Measurements from ENCODE around the gene UBE3B.

Gene UBE3B

DNA sequence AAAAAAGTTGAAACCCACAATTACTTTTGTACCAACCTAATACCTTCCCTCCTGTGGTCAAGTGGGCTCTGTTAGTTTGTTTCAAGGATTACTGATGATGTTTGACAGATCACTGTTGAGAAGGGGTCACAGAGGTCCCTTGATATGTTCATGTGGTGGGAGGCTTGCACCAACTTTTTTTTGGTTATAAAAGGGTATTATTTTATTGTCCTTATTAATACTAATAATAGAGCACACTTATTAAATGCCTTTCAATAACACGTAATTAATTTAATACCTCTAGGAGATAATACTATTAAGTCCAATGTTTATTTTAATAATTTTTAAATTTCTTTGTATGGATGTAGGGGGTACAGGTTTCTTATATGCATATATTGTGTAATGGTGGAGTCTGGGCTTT, 4.4 kb downstream of the UBE3B start:
- Histone ChIP-seq H3K4me1 (ENCODE audit: control insufficient read depth, insufficient read depth, low read length) (peaks cover 3% of the 10 kb centered on the region), H3K27me3 (ENCODE audit: control insufficient read depth, insufficient read depth, low read length) (no peaks in the 10 kb centered on the region)

DNA sequence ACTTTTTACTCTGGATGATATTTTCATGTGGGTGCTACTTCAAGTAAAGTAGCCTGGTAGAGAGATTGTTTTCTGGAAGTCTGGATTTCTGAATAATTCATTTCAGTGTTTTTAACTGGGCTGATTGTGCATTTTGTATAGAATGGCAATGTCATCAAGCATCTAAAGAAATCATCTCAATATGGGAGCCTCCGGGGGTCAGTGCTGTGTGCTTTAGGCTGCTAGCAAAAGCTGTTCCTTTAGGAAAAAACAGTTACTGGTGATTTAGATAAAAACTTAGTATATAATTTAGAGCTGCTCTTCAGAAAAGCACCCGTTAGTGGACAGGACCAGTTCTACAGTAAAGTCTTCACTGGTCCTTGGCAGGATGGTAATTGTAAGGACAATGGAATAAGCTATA, 5.1 kb downstream of the UBE3B start:
- H3K27ac ChIP-seq (ENCODE audit: low read depth, low read length): no peak overlapping the region
- no peak overlapping the region for H3K4me3 ChIP-seq (ENCODE audit: low read length)
- peaks cover 34% of the 10 kb centered on the region for H3K36me3 ChIP-seq (ENCODE audit: control insufficient read depth, insufficient read depth, low read length)
- peaks cover 3% of the 10 kb centered on the region for H3K4me1 ChIP-seq (ENCODE audit: control insufficient read depth, insufficient read depth, low read length)
- H3K27me3 ChIP-seq (ENCODE audit: control insufficient read depth, insufficient read depth, low read length): no peaks in the 10 kb centered on the region
- no peak overlapping the region for H3K9ac ChIP-seq (ENCODE audit: low read length)

More for the DNA sequence above, 4.4 kb downstream of the UBE3B start:
- peaks cover 28% of the 10 kb centered on the region for H3K36me3 ChIP-seq (ENCODE audit: control insufficient read depth, insufficient read depth, low read length)
- no peak overlapping the region for H3K4me3 ChIP-seq (ENCODE audit: low read length)
- no peak overlapping the region for H3K27ac ChIP-seq (ENCODE audit: low read depth, low read length)
- no peak overlapping the region for H3K9ac ChIP-seq (ENCODE audit: low read length)

DNA sequence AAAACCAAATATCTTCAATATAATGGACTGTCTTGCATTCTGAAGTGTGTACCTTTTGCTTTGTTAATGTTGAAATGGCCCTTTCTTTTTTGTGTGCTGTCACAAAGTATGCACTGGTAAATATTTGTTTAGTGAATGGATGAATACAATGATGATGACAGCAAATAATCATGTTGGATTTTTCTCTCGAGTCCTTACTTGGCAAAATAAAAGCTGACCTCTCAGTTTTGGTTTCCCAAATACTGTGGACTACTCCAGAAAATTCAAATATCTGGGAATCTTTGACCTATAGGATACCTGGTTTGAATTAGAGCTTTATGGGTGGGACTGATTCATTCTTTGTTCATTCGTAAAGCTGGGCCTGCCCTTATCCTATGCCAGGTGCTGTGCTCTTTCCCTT, 5.5 kb downstream of the UBE3B start:
- Histone ChIP-seq H3K27me3 (ENCODE audit: control insufficient read depth, insufficient read depth, low read length) (no peaks in the 10 kb centered on the region), H3K27ac (ENCODE audit: low read depth, low read length) (no peak overlapping the region), H3K4me3 (ENCODE audit: low read length) (no peak overlapping the region), H3K4me1 (ENCODE audit: control insufficient read depth, insufficient read depth, low read length) (peaks cover 3% of the 10 kb centered on the region), H3K9ac (ENCODE audit: low read length) (no peak overlapping the region), H3K36me3 (ENCODE audit: control insufficient read depth, insufficient read depth, low read length) (peaks cover 38% of the 10 kb centered on the region)

DNA sequence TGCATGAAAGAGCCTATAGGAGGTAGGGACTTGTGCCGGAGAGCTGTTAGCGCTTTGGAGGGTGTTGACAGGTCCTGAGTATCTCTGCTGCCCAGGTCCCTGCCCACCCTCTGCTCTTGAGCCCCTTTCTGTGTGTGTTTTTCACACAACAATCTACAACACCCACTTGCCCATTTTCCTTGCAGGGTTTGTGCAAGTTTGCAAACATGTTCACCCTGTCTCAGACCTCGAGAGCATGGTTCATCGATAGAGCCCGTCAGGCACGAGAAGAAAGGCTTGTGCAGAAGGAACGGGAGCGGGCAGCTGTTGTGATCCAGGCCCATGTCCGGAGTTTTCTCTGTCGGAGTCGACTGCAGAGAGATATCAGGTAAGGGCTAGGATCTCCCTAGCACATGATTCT, 5.9 kb downstream of the UBE3B start:
- Histone ChIP-seq H3K27ac (ENCODE audit: low read depth, low read length) (no peak overlapping the region), H3K36me3 (ENCODE audit: control insufficient read depth, insufficient read depth, low read length) (peaks cover 42% of the 10 kb centered on the region), H3K9ac (ENCODE audit: low read length) (no peak overlapping the region), H3K27me3 (ENCODE audit: control insufficient read depth, insufficient read depth, low read length) (no peaks in the 10 kb centered on the region), H3K4me3 (ENCODE audit: low read length) (no peak overlapping the region), H3K4me1 (ENCODE audit: control insufficient read depth, insufficient read depth, low read length) (peaks cover 3% of the 10 kb centered on the region)

DNA sequence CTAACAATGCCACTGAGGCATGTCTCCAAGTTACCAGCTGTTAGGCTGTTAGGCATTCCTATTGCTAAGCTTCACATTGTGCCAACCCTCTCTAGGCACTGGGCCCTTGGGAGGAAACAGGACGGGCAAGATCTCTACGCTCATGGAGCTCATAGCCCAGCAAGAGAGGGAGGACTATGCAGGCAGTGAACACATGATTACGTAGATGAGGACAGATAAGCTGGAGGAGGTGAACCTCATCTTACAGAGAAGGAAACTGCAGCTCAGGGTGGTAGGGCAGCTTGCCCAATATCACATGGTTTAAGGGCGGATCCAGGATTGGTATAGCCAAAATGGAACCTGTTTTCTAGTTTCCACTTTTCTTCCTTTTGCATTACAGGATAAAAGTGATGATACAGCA, 7.8 kb downstream of the UBE3B start:
- H3K4me1 ChIP-seq (ENCODE audit: control insufficient read depth, insufficient read depth, low read length): no peaks in the 10 kb centered on the region
- H3K27me3 ChIP-seq (ENCODE audit: control insufficient read depth, insufficient read depth, low read length): no peaks in the 10 kb centered on the region
- H3K4me3 ChIP-seq (ENCODE audit: low read length): no peak overlapping the region
- H3K9ac ChIP-seq (ENCODE audit: low read length): no peak overlapping the region
- H3K27ac ChIP-seq (ENCODE audit: low read depth, low read length): no peak overlapping the region
- peaks cover 59% of the 10 kb centered on the region for H3K36me3 ChIP-seq (ENCODE audit: control insufficient read depth, insufficient read depth, low read length)

DNA sequence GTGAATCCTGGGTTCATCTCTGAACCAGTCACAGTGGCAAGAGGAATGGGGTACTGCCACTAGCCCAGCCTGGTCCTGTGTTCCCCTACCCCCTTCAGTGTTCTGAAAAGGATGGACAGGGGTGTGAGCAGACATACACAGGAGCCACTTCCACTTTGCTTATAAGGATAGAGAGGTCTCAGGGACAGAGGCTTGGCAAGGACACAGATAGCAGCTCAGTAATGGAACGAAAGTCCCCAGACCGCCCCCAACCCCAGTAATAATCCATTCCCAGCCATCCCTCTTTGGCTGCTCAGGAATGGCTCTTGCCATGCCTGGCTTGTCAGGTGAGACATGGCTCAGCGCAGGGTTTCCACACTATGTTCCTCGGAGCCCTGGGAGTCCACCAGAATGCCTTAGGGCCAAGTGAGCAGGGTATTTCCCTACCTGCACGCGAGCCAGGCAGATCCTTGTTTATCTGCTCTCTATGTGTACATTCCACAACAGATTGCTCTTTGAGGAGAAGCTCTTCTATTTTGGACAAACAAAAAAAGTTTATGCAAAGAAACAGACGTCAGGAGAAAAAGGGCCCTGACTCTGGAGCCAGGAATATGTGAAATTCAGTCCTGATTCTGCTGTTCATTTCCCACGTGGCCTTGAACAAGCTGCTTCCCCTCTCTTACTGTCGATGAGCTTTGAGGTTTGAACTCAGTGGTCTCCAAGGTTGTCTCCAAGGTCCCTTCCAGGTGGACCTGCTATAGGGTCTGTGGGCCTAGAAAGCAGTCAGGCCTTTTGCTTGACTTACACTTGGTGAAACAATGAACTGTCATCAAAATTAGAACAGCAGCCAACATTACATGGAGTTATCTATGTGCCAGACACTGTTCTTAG, 10.0 kb downstream of the UBE3B start:
- Histone ChIP-seq H3K9ac (ENCODE audit: low read length) (no peak overlapping the region), H3K27me3 (ENCODE audit: control insufficient read depth, insufficient read depth, low read length) (no peaks in the 10 kb centered on the region), H3K27ac (ENCODE audit: low read depth, low read length) (no peak overlapping the region), H3K4me3 (ENCODE audit: low read length) (no peak overlapping the region), H3K4me1 (ENCODE audit: control insufficient read depth, insufficient read depth, low read length) (no peaks in the 10 kb centered on the region), H3K36me3 (ENCODE audit: control insufficient read depth, insufficient read depth, low read length) (peaks cover 72% of the 10 kb centered on the region)

DNA sequence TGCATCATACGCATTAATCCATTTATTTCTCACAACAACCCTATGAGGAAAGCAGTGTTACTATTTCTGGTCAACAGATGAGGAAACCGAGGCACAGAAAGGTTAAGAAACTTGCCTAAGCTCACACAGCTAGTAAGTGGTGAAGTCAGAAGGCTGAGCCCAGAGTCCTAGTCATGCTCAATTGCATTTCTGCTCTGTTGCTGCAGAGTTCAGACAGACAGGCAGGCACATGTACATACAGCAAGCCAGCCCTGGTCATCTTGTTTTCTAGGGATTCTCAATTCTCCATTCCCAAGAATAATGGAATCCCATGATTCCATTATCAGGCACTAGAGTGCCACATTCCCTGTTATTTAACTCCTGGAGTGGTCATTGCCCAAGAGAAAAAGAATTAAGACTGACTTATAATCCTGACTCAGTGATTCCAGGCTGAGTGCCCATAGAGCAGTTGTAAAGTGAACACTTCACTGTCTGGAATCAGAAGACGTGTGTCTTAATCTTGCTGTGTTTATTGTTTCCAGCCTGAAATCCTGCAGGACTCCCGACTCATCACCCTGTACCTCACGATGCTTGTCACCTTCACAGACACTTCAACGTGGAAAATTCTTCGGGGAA, 10.7 kb downstream of the UBE3B start:
- Histone ChIP-seq H3K27ac (ENCODE audit: low read depth, low read length) (no peak overlapping the region), H3K27me3 (ENCODE audit: control insufficient read depth, insufficient read depth, low read length) (no peaks in the 10 kb centered on the region), H3K9ac (ENCODE audit: low read length) (no peak overlapping the region), H3K4me1 (ENCODE audit: control insufficient read depth, insufficient read depth, low read length) (no peaks in the 10 kb centered on the region), H3K36me3 (ENCODE audit: control insufficient read depth, insufficient read depth, low read length) (peaks cover 73% of the 10 kb centered on the region), H3K4me3 (ENCODE audit: low read length) (no peak overlapping the region)

DNA sequence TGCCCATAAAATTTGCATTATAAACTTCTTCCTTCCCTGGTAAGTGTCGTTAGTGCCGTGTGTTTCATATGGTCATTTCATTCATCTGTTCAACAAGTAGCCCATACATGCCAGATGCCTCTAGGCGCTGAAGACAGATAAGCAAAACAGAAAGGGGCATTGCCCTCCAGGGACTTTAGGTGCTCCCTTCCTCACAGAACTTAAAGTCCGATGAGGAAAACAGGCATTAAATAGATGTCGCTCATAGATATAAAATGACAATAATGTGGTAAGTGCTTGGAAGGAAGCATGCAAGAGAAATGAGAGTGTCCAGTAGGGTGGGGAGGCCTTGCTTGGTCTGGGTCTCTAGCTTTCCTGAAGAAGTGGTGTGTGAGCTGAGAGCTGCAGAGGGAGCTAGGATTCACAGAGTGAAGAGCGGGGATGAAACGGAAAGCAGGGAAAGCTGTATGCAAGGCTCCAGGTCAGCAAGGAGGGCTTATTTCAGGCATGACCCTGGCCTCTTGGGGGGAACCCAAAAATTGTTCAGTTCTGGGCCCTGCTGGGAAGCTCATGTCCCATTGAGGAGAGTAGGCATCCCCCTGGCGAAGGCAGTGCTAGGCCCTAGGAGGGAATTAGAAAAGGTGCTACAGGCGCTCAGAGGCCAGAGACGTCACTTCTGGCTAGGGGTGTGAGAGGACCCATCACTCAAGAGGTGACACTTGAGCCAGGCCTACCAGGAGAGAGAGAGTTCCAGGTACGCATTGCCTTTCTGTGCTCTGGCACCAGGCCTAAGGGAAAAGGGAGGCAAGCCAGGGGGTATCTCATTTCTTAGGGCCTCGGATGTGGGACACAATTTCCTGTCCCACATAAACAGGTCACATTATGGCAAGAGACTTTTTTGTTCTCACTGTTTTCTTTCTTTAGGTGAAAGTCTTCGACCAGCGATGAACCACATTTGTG, 11.9 kb downstream of the UBE3B start:
- H3K9ac ChIP-seq (ENCODE audit: low read length): no peak overlapping the region
- no peaks in the 10 kb centered on the region for H3K27me3 ChIP-seq (ENCODE audit: control insufficient read depth, insufficient read depth, low read length)
- no peaks in the 10 kb centered on the region for H3K4me1 ChIP-seq (ENCODE audit: control insufficient read depth, insufficient read depth, low read length)
- peaks cover 68% of the 10 kb centered on the region for H3K36me3 ChIP-seq (ENCODE audit: control insufficient read depth, insufficient read depth, low read length)
- no peak overlapping the region for H3K4me3 ChIP-seq (ENCODE audit: low read length)
- H3K27ac ChIP-seq (ENCODE audit: low read depth, low read length): no peak overlapping the region

DNA sequence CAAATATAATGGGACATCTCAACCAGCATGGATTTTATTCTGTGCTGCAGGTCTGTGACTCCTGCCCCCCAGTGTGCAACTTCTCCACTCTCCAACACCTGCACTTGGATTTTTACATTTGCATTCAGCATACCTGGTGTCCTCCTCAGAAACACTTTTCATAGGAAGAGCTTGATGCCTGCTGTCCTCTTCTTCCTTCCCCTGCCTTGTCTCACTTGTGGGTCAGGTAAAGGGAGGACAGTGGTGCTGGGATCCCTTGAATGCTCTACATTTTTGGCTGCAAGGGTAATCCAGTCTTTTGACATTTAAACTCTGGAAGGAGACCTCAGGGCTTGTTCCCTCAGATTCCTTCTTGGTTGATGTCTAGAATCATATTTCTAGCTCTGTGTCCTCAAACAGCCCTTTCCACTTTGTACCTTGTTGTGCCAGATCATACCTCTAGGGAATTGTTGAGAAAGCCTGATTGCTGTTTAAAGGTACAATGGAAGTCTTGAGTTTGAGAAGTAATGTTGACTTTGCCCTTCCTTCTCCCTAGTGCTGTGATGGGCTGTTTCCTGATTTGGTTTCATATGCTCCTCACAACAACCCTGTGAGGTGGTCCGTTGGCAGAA, 12.6 kb downstream of the UBE3B start:
- Histone ChIP-seq H3K4me1 (ENCODE audit: control insufficient read depth, insufficient read depth, low read length) (no peaks in the 10 kb centered on the region), H3K27ac (ENCODE audit: low read depth, low read length) (no peak overlapping the region), H3K36me3 (ENCODE audit: control insufficient read depth, insufficient read depth, low read length) (peaks cover 65% of the 10 kb centered on the region), H3K27me3 (ENCODE audit: control insufficient read depth, insufficient read depth, low read length) (no peaks in the 10 kb centered on the region), H3K4me3 (ENCODE audit: low read length) (no peak overlapping the region), H3K9ac (ENCODE audit: low read length) (no peak overlapping the region)

DNA sequence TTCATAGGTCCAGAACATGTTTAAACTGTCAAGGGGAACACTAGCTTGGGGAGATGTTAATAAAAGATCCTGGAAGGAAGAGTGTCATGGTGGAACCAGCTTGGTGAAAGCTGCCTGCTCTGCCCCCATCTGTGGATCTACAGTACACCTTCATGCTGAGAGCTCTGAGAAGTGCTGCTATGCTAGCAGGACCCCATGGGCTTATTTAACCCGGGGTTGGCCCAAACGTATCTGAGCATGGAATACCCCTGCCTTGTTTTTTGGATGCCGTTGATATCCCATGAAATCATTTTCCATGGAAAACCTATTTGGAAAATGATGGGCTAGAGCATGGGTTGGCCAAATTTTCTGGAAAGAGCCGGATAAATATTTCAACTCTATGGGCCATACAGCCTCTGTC, 14.2 kb downstream of the UBE3B start:
- Histone ChIP-seq H3K27me3 (ENCODE audit: control insufficient read depth, insufficient read depth, low read length) (no peaks in the 10 kb centered on the region), H3K4me1 (ENCODE audit: control insufficient read depth, insufficient read depth, low read length) (no peaks in the 10 kb centered on the region), H3K4me3 (ENCODE audit: low read length) (no peak overlapping the region), H3K9ac (ENCODE audit: low read length) (no peak overlapping the region), H3K27ac (ENCODE audit: low read depth, low read length) (no peak overlapping the region), H3K36me3 (ENCODE audit: control insufficient read depth, insufficient read depth, low read length) (peaks cover 50% of the 10 kb centered on the region)

DNA sequence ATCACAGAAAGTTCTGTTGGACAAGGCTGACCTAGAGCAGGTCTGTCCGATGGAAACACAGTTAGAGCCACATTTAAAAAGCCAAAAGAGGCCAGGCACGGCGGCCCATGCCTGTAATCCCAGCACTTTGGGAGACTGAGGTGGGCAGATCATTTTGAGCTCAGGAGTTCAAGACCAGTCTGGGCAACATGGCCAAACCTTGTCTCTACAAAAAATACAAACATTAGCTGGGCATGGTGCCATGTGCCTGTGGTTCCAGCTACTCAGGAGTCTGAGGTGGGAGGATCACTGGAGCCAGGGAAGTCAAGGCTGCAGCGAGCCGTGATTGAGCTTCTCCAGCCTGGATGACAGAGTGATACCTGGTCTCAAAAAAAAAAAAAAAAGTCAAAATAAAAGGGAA, 14.9 kb downstream of the UBE3B start:
- Histone ChIP-seq H3K27ac (ENCODE audit: low read depth, low read length) (no peak overlapping the region), H3K36me3 (ENCODE audit: control insufficient read depth, insufficient read depth, low read length) (peaks cover 43% of the 10 kb centered on the region), H3K4me1 (ENCODE audit: control insufficient read depth, insufficient read depth, low read length) (no peaks in the 10 kb centered on the region), H3K9ac (ENCODE audit: low read length) (no peak overlapping the region), H3K4me3 (ENCODE audit: low read length) (no peak overlapping the region), H3K27me3 (ENCODE audit: control insufficient read depth, insufficient read depth, low read length) (no peaks in the 10 kb centered on the region)

DNA sequence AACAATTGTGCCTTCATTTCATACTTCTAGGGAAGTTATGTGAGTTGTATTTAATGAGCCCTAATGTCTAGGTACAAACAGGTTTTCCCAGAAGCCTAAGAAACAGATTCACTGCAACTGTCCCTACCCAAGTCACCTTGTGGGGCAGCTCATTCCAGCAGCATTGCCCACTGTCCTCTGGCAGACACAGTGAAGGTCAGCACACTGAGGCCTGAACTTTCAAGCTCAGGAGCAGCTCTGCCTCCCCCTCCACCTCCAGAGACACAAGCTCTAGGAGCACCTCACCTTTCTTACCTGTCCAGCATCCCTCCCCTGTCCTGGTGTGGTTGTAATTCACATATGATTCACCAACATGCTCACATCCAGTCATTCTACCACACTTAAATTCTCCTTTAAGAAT, 15.7 kb downstream of the UBE3B start:
- H3K36me3 ChIP-seq (ENCODE audit: control insufficient read depth, insufficient read depth, low read length): peaks cover 36% of the 10 kb centered on the region
- H3K27ac ChIP-seq (ENCODE audit: low read depth, low read length): no peak overlapping the region
- H3K27me3 ChIP-seq (ENCODE audit: control insufficient read depth, insufficient read depth, low read length): no peaks in the 10 kb centered on the region
- no peaks in the 10 kb centered on the region for H3K4me1 ChIP-seq (ENCODE audit: control insufficient read depth, insufficient read depth, low read length)
- H3K9ac ChIP-seq (ENCODE audit: low read length): no peak overlapping the region
- H3K4me3 ChIP-seq (ENCODE audit: low read length): no peak overlapping the region

Measured in rectal smooth muscle tissue (tissue), 1 donor.